Measurements from ENCODE around the gene NIN.

NIN gene

DNA sequence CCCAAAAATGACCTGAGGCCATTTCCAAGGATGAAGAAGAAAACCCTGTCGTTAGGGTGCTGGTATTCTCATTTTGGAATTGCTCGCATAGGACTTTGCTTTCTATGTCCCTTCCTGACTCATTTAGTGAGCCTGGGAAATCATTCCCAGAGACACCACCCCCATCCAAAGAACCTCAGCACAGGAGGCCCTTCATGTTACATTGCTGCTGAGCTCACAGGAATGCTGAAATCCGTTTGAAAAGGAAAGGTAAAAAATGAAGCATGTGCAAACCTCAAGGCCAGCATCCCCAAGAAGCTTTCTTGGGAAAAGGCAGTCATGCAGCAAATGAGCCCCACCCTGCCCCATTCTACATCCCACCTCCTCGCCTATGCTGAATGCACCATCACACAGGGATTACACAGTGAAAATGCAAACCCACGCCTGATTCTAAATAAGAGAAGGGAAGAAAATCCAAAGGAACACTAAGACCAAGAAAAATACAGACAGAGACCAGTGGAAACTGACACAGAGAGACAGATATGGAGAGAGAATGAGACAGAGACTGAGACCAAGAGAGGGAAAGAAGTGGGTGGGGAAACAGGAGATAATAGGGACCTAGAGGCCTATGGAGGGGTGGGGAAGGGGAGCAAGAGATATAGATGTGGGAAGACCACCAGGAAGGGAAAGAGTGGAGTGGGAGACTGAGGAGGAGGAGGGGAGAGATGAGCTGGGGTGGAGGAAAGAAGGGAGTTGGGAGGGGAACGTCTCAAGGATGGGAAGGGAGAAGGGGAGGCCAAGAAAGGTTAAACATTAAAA lies 33.5 kb downstream of the NIN start:
- no peak for ATAC-seq
- TF ChIP-seq, protein P1, sequence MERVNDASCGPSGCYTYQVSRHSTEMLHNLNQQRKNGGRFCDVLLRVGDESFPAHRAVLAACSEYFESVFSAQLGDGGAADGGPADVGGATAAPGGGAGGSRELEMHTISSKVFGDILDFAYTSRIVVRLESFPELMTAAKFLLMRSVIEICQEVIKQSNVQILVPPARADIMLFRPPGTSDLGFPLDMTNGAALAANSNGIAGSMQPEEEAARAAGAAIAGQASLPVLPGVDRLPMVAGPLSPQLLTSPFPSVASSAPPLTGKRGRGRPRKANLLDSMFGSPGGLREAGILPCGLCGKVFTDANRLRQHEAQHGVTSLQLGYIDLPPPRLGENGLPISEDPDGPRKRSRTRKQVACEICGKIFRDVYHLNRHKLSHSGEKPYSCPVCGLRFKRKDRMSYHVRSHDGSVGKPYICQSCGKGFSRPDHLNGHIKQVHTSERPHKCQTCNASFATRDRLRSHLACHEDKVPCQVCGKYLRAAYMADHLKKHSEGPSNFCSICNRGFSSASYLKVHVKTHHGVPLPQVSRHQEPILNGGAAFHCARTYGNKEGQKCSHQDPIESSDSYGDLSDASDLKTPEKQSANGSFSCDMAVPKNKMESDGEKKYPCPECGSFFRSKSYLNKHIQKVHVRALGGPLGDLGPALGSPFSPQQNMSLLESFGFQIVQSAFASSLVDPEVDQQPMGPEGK (CRISPR knock-in tag; IDR thresholded peaks at IDR 0.05; ENCODE audit: borderline replicate concordance) = no peak
- TF ChIP-seq, protein P2, sequence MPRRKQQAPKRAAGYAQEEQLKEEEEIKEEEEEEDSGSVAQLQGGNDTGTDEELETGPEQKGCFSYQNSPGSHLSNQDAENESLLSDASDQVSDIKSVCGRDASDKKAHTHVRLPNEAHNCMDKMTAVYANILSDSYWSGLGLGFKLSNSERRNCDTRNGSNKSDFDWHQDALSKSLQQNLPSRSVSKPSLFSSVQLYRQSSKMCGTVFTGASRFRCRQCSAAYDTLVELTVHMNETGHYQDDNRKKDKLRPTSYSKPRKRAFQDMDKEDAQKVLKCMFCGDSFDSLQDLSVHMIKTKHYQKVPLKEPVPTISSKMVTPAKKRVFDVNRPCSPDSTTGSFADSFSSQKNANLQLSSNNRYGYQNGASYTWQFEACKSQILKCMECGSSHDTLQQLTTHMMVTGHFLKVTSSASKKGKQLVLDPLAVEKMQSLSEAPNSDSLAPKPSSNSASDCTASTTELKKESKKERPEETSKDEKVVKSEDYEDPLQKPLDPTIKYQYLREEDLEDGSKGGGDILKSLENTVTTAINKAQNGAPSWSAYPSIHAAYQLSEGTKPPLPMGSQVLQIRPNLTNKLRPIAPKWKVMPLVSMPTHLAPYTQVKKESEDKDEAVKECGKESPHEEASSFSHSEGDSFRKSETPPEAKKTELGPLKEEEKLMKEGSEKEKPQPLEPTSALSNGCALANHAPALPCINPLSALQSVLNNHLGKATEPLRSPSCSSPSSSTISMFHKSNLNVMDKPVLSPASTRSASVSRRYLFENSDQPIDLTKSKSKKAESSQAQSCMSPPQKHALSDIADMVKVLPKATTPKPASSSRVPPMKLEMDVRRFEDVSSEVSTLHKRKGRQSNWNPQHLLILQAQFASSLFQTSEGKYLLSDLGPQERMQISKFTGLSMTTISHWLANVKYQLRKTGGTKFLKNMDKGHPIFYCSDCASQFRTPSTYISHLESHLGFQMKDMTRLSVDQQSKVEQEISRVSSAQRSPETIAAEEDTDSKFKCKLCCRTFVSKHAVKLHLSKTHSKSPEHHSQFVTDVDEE (CRISPR knock-in tag; IDR thresholded peaks at IDR 0.05) = no peak
- TF ChIP-seq CSDC2 (CRISPR knock-in tag; IDR thresholded peaks at IDR 0.05) (no peak), GLIS3 (CRISPR knock-in tag; IDR thresholded peaks at IDR 0.05) (no peak), ISL1 (CRISPR knock-in tag; IDR thresholded peaks at IDR 0.05) (no peak), ESRRG (CRISPR knock-in tag; IDR thresholded peaks at IDR 0.05) (no peak), SNAI2 (CRISPR knock-in tag; IDR thresholded peaks at IDR 0.05) (no peak), ZNF565 (CRISPR knock-in tag; conservative IDR thresholded peaks at IDR 0.05; ENCODE audit: low read depth) (no peak), ZFP3 (CRISPR knock-in tag; IDR thresholded peaks at IDR 0.05) (no peak), BACH2 (CRISPR knock-in tag; IDR thresholded peaks at IDR 0.05; ENCODE audit: borderline replicate concordance) (no peak)

DNA sequence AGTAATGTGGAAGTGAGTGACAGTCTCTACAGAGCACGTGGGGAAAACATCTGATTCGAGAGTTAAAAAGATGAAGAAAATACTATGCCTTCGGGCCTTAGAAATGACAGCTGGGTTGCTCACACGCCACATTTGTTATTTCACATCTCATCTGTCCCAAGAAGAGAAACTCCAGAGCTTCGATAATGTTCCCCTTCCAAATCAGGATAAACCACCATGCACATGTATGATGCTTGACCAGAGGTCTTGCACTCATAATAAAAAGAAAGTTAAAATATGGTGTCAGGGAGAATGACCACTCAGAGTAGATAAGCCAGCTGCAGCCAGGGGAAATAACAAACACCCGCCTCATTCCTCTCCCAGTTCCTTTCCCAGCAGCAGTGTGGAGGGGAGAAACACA lies 34.6 kb downstream of the NIN start:
- ATAC-seq = peak; percentile 28; the same call in 2 of the 3 replicates
- TF ChIP-seq, protein P3, sequence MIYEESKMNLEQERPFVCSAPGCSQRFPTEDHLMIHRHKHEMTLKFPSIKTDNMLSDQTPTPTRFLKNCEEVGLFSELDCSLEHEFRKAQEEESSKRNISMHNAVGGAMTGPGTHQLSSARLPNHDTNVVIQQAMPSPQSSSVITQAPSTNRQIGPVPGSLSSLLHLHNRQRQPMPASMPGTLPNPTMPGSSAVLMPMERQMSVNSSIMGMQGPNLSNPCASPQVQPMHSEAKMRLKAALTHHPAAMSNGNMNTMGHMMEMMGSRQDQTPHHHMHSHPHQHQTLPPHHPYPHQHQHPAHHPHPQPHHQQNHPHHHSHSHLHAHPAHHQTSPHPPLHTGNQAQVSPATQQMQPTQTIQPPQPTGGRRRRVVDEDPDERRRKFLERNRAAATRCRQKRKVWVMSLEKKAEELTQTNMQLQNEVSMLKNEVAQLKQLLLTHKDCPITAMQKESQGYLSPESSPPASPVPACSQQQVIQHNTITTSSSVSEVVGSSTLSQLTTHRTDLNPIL (CRISPR knock-in tag; IDR thresholded peaks at IDR 0.05; ENCODE audit: low read depth) = no peak
- TF ChIP-seq, protein P2 (CRISPR knock-in tag; IDR thresholded peaks at IDR 0.05) = no peak
- no peak for TF ChIP-seq ZNF8 (CRISPR knock-in tag; IDR thresholded peaks at IDR 0.05)
- TF ChIP-seq RARB (CRISPR knock-in tag; IDR thresholded peaks at IDR 0.05) = no peak
- TF ChIP-seq ZNF565 (CRISPR knock-in tag; conservative IDR thresholded peaks at IDR 0.05; ENCODE audit: low read depth) = no peak
- no peak for TF ChIP-seq PPARA (CRISPR knock-in tag; IDR thresholded peaks at IDR 0.05; ENCODE audit: borderline replicate concordance)
- TF ChIP-seq, protein P1 (CRISPR knock-in tag; IDR thresholded peaks at IDR 0.05; ENCODE audit: borderline replicate concordance) = no peak
- TF ChIP-seq, protein P4, sequence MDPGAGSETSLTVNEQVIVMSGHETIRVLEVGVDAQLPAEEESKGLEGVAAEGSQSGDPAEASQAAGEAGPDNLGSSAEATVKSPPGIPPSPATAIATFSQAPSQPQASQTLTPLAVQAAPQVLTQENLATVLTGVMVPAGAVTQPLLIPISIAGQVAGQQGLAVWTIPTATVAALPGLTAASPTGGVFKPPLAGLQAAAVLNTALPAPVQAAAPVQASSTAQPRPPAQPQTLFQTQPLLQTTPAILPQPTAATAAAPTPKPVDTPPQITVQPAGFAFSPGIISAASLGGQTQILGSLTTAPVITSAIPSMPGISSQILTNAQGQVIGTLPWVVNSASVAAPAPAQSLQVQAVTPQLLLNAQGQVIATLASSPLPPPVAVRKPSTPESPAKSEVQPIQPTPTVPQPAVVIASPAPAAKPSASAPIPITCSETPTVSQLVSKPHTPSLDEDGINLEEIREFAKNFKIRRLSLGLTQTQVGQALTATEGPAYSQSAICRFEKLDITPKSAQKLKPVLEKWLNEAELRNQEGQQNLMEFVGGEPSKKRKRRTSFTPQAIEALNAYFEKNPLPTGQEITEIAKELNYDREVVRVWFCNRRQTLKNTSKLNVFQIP (CRISPR knock-in tag; IDR thresholded peaks at IDR 0.05; ENCODE audit: borderline replicate concordance, low read depth) = no peak
- no peak for TF ChIP-seq OSR1 (CRISPR knock-in tag; IDR thresholded peaks at IDR 0.05)
- no peak for TF ChIP-seq ARNTL (CRISPR knock-in tag; IDR thresholded peaks at IDR 0.05; ENCODE audit: borderline replicate concordance, low read depth)
- no peak for TF ChIP-seq TCF4 (CRISPR knock-in tag; IDR thresholded peaks at IDR 0.05; ENCODE audit: borderline replicate concordance)
- no peak for TF ChIP-seq ZNF70 (CRISPR knock-in tag; IDR thresholded peaks at IDR 0.05)
- TF ChIP-seq TOX (CRISPR knock-in tag; IDR thresholded peaks at IDR 0.05; ENCODE audit: borderline replicate concordance) = no peak
- TF ChIP-seq GLIS3 (CRISPR knock-in tag; IDR thresholded peaks at IDR 0.05) = no peak
- no peak for TF ChIP-seq SNAI2 (CRISPR knock-in tag; IDR thresholded peaks at IDR 0.05)
- TF ChIP-seq CSDC2 (CRISPR knock-in tag; IDR thresholded peaks at IDR 0.05) = no peak
- TF ChIP-seq, protein P5, sequence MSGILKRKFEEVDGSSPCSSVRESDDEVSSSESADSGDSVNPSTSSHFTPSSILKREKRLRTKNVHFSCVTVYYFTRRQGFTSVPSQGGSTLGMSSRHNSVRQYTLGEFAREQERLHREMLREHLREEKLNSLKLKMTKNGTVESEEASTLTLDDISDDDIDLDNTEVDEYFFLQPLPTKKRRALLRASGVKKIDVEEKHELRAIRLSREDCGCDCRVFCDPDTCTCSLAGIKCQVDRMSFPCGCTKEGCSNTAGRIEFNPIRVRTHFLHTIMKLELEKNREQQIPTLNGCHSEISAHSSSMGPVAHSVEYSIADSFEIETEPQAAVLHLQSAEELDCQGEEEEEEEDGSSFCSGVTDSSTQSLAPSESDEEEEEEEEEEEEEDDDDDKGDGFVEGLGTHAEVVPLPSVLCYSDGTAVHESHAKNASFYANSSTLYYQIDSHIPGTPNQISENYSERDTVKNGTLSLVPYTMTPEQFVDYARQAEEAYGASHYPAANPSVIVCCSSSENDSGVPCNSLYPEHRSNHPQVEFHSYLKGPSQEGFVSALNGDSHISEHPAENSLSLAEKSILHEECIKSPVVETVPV (CRISPR knock-in tag; IDR thresholded peaks at IDR 0.05) = no peak
- TF ChIP-seq ISL1 (CRISPR knock-in tag; IDR thresholded peaks at IDR 0.05) = no peak
- no peak for TF ChIP-seq BACH2 (CRISPR knock-in tag; IDR thresholded peaks at IDR 0.05; ENCODE audit: borderline replicate concordance)
- no peak for TF ChIP-seq ZFP3 (CRISPR knock-in tag; IDR thresholded peaks at IDR 0.05)

All from SK-N-SH treated with all-trans-retinoic acid at 6 μM for 48 hours (cell line).